ENCODE data around the gene TCF7L1.
"Not testable (repeated sequence)": the region's sequence is repeated elsewhere in the genome, so short reads cannot be mapped to it uniquely, and the experiment has no call there.

Gene TCF7L1

DNA sequence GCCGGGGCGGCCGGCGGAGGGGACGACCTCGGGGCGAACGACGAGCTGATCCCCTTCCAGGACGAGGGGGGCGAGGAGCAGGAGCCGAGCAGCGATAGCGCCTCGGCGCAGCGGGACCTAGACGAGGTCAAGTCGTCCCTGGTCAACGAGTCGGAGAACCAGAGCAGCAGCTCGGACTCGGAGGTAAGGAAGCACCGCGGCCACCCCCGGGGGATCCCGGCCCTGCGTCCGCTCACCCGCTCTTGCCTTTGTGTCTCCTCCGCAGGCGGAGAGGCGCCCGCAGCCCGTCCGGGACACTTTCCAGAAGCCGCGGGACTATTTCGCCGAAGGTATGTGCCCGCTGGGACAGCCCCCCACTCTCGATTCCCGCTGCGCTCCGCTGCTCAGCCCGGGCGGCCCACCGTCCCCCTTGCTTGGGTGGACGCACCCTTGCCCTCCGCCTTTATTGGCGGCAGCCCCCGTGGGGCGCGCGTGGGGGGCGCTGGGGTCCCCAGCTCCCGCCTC, 611 bp downstream of the TCF7L1 start:
- peak in 1 of 2 donors; percentile 30 for DNase-seq

DNA sequence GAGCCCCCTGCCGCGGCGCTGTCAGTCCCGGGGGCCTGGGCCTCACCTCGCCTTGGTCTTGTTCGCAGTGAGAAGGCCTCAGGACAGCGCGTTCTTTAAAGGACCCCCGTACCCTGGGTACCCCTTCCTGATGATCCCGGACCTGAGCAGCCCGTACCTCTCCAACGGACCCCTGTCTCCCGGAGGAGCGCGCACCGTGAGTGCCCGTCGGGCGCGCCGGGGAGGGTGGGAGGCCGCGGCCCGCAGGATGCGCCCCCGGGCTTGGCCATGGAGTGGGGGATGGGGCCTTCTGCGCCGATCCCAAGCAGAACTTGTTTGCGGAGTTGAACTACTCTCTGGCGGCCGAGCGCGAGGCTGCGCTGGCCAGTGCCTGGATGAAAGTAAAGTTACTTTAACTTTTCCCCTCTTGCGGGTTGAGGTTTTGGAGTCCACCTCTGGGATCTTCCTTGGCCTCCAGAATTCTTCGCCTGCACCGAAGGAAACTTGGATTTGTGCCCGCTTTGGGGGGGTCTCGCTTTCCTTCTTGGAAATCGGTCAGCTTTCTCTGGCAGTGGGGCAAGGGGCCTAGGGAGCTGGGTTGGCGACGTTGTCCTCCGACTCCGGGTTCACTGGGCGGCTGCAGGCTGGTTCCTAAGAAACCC, 1.2 kb downstream of the TCF7L1 start:
- DNase-seq = peak in 1 of 2 donors; percentile 16

DNA sequence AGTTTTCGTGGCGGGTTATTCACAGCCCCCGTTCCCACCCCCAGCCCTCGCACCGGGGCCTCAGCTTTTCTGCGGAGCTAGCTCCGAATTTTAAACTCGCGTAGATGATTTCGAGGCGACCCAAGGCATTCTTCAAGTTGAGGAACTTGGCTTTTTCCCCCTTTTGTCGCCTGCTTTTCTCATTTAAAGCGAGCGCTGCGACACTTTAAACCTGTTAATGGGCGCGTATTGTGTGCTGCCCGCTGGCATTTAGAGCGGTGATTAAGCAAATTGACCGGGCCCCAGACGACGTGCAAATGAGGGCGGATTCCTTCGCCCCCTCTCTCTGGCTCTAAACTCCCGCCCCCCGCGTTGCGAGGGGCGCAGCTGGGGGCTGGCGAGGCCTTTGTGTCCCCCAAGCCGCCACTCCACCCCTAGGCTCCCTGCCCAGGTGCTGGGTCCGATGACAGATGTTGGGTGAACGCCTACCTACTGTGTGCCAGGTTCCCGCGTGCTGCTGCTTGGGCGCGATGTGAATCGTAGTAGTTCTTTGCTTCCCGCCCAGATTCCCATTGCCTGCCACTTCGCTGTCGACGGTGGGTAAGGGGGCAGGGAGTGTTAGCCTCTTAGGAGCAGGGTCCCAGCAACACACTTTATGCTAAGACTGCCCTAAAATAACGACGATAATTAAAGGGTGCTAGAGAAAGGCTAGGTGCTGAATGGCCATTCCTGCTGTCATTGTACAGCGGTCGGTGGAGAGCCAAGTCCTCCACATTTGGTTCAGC, 1.9 kb downstream of the TCF7L1 start:
- DNase-seq = no peak

DNA sequence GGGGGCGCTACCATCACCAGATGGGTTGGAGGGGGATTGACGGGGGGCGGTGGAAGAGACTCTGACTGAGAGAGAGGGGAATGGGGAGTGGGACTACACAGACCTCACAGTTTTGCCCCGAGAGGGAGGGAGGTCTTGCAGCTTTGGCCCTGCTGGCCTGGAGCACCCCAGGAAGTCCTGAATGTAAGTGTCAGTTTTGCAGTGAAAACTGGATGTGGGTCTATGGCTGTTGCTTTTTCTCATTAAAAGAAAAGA, 2.4 kb downstream of the TCF7L1 start:
- DNase-seq = no peak

DNA sequence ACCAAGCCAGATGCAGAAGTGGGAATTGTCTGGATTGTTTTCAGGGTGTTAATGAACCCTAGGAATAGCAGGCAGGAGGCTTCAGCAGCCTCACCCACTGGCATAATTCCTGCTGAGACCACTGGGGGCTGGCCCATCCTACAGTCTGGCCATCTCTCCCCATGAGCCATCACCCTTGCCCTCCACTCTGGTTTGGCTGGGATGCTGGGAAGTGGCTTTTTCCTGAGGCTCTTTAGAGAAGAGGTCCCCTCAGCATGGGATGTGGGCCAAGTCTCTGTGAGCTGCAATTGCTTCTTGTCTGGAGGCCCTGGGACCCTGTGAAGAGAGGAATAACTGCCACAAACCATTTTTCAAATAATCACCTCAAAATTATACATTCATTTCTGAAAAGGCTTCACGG, 4.0 kb downstream of the TCF7L1 start:
- no peak for DNase-seq

DNA sequence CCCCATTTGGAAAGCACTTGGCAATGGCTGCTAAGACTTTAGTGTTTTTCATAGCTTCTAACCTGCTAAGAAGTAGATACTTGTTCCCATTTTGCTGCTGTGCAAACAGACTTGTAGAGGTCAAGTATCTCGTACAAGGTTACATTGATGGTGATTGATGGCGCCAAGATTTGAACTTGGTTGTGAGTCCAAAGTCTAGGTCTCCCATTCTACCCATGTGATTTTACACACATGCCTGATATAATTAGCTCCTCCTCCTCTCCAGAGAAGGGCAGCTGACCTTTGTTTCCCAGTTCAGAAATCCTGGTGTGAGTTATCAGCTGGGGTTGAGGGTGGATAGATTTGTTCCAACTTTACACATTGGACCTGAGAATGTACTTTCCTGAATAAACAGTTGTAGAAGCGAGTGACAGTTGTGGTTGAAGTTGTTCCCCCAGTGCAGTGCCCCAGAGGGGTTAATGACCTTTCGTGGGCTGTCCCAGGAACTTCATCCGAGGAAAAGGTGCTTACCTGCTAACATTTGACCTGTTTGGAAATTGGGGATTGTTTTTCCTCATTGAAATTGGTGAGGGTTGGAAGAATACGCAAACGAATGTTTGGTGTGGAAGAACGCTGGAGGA, 10.4 kb downstream of the TCF7L1 start:
- DNase-seq = no peak

DNA sequence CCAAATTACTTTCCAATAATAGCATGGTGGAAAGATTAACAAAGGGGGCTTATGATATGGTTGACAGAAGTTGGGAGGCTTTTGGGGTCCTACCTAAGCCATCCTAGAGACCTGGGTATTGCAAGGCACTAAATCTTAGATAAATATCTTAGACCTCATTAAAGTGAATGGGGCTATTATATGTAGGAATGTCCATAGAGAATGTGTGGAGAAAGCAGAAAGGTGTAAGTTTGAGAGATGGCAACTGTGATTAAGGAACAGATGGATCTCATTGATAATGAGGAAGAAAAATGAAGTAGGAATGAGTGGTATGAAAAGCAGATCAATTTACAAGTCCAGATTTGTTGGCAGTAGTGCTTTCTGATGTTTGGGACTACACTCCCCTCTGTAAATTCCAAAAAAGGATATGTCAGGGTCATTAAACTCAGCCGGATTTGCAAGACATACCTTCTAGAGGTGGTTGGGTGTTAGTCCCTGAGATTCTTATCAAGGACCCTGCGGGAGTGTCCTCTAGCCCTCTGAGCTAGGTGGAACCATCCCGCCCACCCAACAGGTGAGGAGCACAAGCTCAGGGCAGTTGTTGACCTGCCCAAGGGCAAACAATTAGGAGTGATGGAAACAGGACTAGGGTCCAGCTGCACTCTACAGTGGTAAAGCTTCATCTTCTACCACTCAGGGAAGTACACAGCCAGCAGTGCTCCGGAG, 12.1 kb downstream of the TCF7L1 start:
- DNase-seq = no peak

DNA sequence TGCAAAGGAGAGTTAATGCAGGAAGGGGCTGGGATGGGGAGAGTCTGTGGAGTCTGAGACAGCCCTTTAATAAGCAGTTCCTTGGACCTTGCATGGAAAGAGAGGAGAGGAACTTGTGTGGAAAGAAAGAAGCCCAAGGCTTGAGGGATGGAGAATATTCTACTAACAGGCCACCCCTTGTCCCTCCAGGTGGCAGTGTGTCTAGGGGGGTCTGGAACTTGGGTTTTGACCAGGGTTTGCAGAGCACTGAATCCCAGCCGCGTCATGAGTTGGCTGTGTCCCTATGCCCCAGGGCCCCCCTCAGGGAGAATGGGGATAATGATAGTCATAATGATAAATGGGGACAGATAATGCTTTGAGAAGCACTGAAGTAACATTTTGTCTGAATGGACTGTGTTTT, 15.0 kb downstream of the TCF7L1 start:
- no peak for DNase-seq

DNA sequence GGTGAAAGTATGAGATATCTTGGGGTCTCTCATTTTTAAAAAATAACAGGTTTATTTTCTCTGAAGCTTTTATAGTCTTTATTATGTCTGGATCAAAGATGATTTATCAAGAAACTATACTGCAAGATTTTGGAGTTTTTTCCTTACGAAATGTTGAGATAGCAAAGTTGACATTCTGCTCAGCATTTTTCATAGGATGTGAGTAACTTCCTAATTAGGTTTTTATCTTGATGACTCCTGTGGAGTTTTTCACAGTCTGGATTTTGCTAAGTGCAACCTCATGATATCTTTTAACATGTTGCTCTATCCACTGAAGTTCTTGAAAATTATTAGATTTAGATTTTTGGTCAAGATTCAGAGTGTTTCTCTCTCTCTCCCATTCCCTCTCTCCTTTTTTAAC, 17.8 kb downstream of the TCF7L1 start:
- DNase-seq = no peak

DNA sequence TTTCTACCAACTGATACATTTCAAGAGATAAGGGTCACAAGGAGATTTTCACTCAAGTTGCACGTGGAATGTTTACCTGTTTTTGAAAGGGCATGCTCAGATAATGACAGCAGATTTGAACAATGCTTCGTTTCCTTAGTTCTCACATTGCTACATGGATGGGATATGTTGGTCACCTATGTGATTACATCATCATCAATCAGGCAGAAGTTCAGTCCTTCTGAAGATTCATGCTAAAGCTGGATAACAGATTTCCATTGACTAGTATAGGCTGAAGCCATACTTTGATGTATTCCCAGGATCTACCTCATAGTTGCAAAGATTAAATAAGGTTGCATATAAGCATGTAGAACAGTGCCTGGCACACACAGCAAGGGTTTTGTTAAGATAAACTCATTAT, 19.7 kb downstream of the TCF7L1 start:
- DNase-seq = no peak

DNA sequence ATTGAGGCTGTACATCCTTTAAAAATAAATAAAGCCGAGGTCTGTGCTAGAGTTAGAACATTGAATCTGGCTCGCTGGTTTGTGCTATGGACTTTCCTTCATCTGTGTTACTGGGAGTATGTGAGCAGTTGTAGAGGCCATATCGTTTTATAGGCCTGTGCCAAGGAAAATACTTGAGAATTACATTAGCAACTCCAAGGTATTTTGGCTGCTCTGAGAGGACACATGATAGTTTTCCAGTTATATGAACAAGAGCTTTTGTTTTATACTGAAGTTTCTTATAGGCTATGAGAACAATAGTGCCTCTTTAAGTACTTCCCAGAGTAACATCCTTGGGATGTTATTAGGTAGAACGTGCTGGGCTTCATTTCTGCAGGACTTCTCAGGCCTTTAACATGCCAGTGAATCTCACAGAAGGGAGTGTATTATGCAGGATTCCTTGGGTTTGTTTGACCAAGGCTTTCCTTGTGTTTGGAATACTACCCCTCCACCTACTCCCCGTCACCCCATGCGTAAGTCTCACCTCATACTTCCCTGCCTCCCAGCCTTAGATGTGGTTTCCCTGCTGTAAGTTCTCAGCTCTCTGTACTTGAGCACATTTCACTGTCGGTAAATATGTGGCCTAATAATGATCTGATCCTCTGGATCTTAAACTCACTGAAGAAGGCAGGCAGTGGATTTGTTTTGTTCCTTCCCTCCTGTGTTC, 21.0 kb downstream of the TCF7L1 start:
- no peak for DNase-seq

DNA sequence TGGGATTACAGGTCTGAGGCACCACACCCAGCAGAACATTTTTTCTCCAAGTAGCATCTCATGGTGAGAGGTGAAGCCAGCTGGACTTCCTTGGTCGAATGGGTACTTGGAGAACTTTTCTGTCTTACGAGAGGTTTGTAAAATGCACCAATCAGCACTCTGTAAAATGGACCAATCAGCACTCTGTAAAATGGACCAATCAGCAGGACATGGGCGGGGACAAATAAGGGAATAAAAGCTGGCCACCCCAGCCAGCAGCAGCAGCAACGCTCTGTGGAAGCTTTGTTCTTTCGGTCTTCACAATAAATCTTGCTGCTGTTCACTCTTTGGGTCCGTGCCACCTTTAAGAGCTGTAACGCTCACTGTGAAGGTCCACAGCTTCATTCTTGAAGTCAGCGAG, 21.9 kb downstream of the TCF7L1 start:
- not testable (repeated sequence) for DNase-seq

DNA sequence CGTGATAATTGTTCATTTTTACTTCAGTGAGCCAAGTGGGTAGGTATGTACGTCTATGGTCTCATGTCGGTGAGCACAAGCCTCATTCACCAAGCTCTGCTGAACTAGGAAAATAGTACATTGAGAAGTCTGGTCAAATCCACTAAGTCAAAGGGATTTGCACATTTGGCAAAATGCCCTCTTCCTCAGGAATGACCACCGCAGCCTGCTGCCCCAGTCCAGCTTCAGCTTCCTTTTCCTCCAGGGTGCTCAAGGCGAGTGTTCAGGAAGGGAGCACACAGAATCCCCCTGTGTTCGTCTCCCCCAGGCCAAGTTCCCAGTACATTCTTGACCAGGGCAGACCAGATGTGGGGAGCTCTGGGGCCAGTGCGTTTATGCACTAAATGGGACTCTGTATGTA, 23.0 kb downstream of the TCF7L1 start:
- DNase-seq = no peak

DNA sequence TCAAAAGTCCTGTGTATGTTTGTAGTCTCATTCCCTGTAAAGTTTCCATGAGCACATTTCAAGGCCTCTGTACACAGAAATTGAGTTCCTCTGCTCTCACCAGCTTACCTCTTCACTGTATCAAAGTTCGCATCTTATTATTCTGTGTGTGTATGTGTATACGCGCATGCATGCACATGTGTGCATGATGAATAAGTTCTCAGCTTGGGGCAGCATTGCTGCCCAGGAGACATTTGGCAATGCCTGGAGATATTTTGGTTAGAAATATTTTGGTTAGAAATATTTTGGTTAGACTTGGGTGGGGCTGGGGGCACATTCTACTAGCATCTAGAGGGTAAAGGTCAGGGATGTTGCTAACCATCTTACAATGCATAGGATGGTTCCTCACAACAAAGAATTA, 23.4 kb downstream of the TCF7L1 start:
- DNase-seq = no peak

DNA sequence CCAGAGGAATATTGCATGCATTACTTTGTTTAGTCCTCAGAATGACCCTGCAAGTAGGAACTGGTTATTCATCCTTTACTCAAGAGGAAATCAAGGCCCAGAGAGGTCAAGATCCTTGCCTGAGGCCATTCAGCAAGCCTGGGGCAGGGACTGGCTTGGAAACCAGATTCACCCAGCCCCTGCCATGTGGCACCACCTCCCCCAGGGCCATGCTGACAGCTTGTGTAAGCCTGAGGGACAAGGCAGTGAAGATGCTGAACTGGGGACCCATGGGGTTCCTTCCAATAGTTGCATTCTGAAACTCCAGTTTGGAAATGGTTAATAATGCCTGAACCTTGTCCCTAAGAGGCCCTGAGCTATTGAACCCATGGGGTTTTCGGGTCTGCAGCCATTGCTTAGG, 24.2 kb downstream of the TCF7L1 start:
- DNase-seq = no peak

DNA sequence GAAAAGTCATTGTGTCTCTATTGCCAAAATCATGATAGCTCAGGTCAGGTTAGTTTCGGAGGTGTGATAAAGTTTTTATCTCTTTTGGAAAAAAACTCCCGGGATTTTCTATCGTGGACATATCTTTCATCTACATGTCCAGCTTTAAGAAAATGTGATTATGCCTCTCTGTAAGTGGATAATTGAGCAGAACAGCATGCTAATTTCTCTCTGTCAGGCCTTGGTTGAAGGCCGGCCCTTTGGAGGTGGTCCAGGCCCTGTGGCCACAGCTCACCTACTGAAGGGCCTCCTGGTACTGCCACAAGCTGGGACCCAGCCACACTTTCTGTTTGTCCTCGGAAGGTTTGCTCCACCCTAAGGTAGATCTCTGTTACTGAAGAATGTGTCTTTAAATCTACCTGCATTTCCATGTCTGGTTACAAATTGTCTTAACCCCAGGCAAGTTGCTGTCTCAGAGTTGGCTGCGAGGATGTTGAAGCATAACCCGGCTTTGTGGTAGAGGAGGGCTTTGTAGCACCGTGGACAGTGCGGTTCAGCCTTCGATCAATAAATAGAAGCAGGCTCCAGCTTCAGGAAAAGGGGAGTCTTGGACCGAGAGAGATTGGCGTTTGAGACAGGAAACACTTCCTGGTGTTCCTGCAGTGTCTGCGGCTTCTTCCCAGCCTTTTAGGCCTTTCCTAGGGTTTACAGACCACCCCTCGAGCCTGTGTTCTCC, 25.5 kb downstream of the TCF7L1 start:
- no peak for DNase-seq

DNA sequence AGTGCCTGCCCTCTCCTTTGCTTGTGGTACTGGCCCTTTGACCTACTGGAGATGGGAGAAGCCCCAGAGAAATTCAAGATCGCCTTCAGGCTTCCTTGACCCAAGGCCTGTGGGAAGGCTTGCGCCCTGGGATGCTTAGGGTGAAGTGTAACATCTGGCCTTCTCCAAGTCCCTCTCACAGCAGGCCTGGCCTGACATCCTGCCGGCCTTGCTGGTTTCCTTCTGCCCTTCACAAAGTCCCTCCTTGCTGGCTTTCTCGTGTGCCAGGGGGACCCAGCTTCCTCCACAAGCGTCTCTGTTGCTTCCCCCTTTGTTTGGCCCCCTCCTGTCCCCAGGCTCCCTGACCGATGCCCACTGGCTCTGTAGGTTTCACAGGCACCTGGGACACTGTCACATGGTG, 26.4 kb downstream of the TCF7L1 start:
- DNase-seq = no peak

DNA sequence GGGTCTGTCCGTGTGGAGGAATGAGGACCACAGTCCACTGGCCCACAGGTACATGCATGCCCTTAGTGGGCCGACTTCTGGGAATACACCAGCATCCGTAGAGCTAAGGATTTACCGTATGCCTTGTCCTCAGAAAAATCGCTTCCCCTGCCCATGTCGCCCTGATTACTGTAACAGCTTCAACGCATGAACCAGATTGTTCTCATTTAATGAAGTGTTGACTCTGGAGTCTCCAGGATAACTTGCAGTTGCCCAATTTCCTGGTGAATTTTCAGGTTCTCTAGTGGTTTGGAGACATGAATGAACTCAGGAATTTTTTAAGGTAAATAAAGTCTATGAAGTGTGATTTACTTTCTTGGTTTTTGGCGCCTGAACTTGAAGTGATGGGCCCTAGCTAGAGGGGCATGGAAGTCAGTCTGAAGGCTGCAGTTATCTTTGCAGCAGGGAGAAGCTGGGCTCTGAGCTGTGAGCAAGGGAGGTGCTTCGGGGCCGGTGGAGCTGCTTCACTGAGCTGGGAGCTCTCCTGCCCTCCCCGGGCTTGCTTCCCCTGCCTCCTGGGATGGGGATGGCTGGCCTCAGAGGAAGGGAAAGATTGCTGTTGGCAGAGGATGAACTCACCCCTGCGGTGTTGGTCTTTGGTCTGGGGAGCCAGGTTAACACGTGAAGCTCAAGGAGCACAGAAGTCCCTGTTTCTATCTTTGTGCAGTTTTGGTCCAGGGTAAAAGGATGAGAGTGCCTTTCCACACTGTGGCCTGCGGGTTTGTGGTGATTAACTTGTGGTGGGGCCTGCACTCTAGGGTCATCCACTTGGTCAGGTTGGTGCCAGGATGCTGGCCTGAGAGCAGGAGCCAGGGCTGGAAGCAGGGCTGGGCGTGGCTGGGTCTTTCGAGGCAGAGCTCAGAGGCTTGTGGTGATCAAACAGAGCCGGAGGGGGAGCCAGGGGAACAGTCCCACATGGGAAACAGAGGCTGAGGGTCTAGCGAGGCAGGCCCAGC, 28.1 kb downstream of the TCF7L1 start:
- DNase-seq = no peak

DNA sequence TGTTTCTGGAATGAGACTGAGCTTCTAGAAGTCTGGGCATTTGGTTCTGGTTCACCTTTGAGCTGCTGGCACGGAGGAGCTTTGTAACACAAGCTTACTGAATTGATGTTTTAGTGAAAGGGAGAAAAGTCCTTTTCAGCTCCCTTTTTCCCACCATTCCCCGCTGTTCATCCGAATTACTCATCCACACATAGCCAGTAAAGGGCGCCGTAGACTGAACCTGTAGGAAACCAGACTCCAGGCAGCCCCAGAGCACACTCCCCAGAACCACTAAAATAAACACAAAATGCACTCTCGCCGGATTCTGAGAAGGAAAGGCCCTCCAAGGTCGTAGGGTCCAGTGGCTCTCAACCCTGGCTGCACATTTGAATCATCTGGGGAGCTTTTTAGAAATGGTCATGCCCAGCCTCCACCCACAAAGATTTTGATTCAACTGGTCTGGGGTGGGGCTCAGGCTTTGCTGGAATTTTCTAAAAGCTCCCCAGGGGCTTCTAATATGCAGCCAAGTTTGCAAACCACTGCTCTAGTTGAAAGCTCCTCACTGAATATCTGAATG, 29.6 kb downstream of the TCF7L1 start:
- DNase-seq = no peak

DNA sequence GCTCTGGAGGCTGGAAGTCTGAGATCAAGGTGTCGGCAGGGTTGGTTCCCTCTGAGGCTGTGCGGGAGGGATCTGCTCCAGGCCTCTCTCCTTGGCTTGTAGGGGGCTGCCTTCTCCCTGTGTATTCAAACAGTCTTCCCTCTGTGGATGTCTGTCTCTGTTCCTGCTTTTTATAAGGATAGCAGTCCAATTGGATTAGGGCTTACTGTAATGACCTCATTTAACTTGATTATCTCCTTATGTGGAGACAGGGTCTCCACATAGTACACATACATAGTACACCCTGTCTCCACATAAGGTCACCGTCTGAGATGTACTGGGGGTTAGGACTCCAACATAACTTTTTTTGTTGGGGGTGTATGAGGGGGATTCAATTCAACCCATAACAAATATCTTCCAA, 30.5 kb downstream of the TCF7L1 start:
- no peak for DNase-seq

DNA sequence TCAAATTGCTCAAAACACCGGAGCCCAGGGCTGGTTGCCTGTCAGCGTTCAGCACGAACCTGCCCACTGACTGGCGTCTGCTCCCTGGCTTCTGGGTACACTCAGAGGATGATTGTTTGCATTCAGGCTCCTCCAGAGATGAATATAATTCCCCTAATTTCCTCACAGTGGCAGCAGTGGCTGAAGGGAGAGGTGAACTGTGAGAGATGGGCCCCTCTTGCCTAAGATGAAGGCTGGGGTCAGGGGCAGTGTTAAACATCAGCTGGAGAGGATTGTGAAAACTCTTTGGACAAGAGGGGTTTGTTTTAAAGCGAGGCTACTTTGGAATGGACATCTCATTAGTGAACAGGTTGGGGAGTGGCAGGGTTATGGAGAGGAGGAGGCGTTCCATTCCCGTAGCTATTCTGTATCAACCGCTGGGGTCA, 31.0 kb downstream of the TCF7L1 start:
- DNase-seq = no peak
